ENCODE data around the gene OSGEP. TPM values are rescaled to one million over a fixed set of nuclear protein-coding genes. Genes with fewer than 3 reads are reported as not detected.

Gene OSGEP
- 39.3 and 45.1 TPM in 2 replicates for total RNA-seq

GRCh38 chr14:20454516-20455354 is at the start of gene OSGEP, which contains the start of gene APEX1:
Gene OSGEP (minus strand): TSS chr14:20454812. CDS start chr14:20454683, 129 bp downstream.
Gene APEX1 (plus strand): TSS chr14:20455226. CDS start chr14:20455646, 420 bp downstream.

GRCh38 chr14:20469242-20469889 is 14.8 kb upstream of the OSGEP start, which contains the start of gene PNP:
Gene PNP (plus strand): TSS chr14:20469406. CDS start chr14:20469525, 119 bp downstream.

DNA sequence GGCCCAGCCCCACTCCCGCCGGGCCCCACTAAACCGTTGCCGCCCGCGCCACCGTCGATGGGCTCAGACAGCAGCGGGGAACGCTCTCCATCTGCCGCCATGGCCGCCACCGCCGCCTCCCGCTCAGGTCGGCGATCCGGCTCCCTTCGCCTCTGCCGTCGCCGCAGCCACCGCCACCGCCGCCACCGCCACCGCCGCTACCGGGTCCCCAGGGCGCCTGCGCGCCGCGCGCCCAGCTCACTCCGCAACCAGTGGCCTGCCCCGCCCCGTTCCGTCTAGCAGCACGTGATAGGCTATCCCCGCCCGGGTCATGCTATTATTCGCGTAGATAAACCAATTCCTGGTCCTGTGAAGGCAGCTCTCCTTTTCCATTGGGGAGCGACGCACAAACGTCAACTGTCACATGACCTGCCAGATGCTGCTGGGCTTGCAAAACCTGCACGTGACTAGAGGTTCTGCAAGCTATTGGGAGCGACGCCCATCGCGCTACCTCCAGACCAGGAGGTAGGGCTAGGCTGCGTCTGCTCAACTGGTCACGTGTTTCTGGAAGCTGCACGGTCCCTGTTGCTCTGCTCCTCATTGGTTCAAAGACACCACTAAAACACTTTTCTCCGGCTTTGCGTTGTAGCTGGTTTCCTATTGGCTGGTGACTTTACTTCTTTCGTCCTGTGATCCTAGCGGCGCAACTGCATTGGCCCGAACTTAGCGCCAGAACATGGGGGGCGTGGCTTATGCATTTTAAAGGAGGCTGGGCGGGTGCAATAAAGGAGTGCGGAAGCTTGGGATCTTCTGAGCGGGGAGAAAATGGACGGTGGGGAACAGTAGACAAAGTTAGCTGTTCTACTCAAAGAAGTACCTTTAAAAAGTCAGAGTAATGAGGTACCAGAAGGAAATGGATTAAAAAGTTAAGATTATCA is 6.9 kb upstream of the OSGEP start, which contains the start of gene PIP4P1:
PIP4P1 (minus strand) TSS at position 210 of the 917 bp plus-strand sequence; CDS start at position 101, 109 bp downstream.

DNA sequence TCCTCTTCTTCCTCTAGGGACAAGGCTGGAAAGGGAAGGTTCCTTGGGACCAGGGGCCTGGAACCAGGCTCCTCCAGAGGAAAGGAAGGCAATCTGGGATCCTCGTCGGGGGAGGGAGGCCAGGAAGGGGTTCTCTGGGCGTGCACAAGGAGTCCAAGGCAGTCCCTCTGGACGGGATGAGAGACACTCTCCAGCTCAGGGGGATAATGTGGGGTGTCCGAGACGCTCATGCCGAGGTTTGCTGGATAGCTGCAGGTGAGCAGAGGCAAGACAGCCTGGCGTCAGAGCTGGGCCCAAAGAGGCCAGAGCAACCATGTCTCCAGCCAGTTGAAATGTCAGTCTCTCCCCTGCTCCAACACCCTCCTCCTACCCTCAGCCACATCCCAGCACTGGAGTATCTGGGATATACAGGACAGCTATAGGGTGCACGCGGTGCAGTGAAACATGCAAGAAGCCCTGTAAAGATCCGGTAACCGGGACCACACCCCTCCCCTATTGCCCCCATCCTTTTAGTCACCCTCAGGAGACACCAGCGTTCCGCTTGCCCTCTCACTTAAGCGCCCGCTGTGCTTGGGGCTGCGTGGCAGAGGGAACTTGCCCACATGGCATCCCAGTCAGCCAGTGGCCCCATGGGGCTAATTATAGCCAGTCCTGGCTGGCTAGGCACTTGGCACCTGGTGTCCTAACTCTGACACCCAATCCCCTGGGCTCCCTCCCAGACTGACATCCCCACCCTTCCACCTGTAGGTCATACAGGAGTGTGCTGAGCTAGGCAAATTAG is 18.8 kb downstream of the OSGEP start, which contains the start of gene KLHL33:
KLHL33 (minus strand) TSS at position 585 of the 781 bp plus-strand sequence; CDS start at position 230, 355 bp downstream.

DNA sequence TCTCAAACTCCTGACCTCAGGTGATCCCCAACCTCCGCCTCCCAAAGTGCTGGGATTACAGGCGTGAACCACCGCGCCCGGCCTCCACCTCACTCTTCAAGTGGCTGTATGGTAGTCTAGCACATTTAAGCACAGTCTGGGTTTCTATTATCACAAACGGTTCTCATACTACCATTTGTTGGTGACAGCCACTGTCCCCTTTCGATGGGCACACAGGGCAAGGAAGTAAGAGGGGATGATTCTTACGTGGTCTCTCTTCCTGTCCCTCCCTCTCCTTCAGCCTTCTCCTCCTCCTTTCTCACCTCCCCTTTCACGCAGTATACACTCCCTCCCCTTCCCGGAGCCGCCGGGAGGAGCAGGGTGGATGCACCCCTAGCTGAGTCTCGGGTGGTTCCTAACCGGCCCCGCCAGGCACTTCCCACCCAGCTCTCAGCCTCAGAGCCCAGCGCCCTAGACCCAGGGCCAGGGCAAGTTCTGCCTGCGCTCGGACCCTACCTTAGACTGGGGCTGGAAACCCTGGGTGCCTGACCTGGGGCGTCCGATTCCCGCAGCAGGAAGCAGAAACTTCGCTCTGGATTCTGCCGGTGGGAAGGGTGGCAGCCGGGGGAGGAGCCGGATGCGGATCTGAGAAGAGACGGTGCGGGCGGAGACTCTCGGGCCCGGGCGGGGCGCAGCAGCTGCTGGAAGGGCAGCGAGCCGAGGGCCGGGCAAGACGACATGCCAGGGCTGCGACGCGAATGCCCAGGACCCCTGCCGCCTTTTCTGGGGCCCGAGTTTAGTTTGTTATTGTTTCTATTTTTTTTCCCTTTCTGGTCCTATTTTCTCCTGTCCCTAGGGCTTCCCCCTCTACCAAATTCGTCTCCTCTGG is 41.5 kb downstream of the OSGEP start, which contains the start of gene TEP1:
TEP1 (minus strand) TSS at position 626 of the 868 bp plus-strand sequence. CDS start 5,062 bp downstream, outside the sequence.

Small RNAs within 50 kb of the gene (small RNA-seq; reads per million reads assigned to genes)
- 5.4 reads per million, percentile 91 among the genes with 10 or more reads in this experiment for gene RNA5SP382

Other genes starting within 250 kb of the OSGEP start
- gene OR11H6, start 231.1 kb downstream of the OSGEP start, total RNA-seq: not detected in 2 replicates
- gene OR11H7, start 225.8 kb downstream of the OSGEP start, total RNA-seq: not detected in 2 replicates
- not detected in 2 replicates for gene OR11H4, start 215.5 kb downstream of the OSGEP start, total RNA-seq
- gene TTC5, start 148.9 kb downstream of the OSGEP start, total RNA-seq: 15.7 and 17.6 TPM in 2 replicates
- gene CCNB1IP1, start 121.5 kb downstream of the OSGEP start, total RNA-seq: 40.1 and 40.6 TPM in 2 replicates
- 7.3 and 11.2 TPM in 2 replicates for gene PARP2, start 111.2 kb downstream of the OSGEP start, total RNA-seq
- 25.0 and 27.2 TPM in 2 replicates for gene TEP1, start 41.3 kb downstream of the OSGEP start, total RNA-seq
- 0.13 and 0.22 TPM in 2 replicates for gene KLHL33, start 18.6 kb downstream of the OSGEP start, total RNA-seq
- gene APEX1, start 414 bp upstream of the OSGEP start, total RNA-seq: 58.0 and 73.2 TPM in 2 replicates
- 19.9 and 21.6 TPM in 2 replicates for gene PIP4P1, start 6.6 kb upstream of the OSGEP start, total RNA-seq
- gene PNP, start 14.6 kb upstream of the OSGEP start, total RNA-seq: 30.3 and 38.5 TPM in 2 replicates
- gene RNASE10, start 50.7 kb upstream of the OSGEP start, total RNA-seq: not detected in 2 replicates
- not detected in 2 replicates for gene RNASE9, start 106.2 kb upstream of the OSGEP start, total RNA-seq
- not detected in 2 replicates for gene RNASE11, start 133.2 kb upstream of the OSGEP start, total RNA-seq
- gene RNASE12, start 136.6 kb upstream of the OSGEP start, total RNA-seq: not detected in 2 replicates
- not detected in 2 replicates for gene OR6S1, start 186.9 kb upstream of the OSGEP start, total RNA-seq
- gene RNASE4, start 229.7 kb upstream of the OSGEP start, total RNA-seq: 49.4 and 54.9 TPM in 2 replicates
- gene ANG, start 234.0 kb upstream of the OSGEP start, total RNA-seq: 16.1 and 16.8 TPM in 2 replicates